Uterus (tissue), 2 donors: ENCODE measurements around the gene CUBN.

Experiments used
- CTCF ChIP-seq, 4 experiments: fragments of 200-600 bp in 2 of 4; fragments of 450-650 bp in 2 of 4; sonication (generic) in 2 of 4; IDR thresholded peaks; one replicate each; pipeline ENCODE4 v1.5.1; 2016 to 2019; ENCODE audit warnings: antibody characterized with exemption in 4 of 4, mild to moderate bottlenecking in 2 of 4, moderate library complexity in 1 of 4
- POLR2A ChIP-seq, 2 donors: fragments of 450-650 bp; IDR thresholded peaks; one replicate each; pipeline ENCODE4 v1.6.1; 2016; ENCODE audit warnings: antibody characterized with exemption in 2 of 2, mild to moderate bottlenecking in 1 of 2, moderate library complexity in 1 of 2

GRCh38 chr10:17019696-17020095, 109.9 kb downstream of the CUBN start:
- TF ChIP-seq POLR2A (IDR thresholded peaks at IDR 0.05) = no peak
- TF ChIP-seq CTCF (IDR thresholded peaks at IDR 0.05) = no peak
